ENCODE results near the gene DMRT2.

Gene DMRT2

DNA sequence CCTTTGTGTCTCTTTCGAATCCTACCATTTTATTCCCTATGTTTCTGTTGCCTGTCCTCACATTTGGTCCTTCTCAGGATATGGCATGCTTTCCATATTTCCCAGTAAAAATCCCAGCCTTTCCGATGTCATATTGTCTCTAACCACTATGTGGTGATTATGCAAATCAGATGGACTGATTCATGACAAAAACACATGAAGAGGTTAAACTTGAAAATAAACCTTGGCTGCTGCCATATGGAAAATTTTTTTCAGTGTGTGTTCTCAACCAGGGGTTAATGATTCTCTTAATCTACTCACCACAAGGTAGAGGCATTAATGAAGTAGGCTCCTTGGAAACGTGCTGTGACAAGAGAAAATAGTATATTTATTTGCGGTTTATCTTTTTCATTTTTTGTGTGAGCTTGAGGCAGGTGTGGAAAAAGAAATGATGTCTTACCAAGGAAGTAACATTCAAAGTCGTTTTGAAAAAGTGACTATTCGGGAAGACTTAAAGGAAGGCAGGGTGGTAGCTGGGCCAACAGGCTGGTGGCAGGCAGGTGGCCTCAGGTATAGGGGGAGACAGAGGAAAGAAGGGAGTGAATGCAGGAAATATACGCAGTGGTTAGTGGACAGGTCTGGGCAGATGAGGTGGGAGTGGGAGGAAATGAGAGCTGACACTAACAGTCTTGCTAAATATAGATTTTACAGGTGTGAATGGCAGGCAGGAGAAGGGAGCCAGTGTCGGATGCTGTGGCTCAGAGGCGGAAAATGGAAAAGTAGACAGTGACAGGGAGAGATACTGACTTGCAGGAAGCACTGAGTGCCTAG lies 46.2 kb downstream of the DMRT2 start:
- no peak for DNase-seq

- peak in 1 of 2 experiments; percentile 54 for DNase-seq
These were observed 48.4 kb downstream of the DMRT2 start for GRCh38 chr9:1098551-1098950.

DNA sequence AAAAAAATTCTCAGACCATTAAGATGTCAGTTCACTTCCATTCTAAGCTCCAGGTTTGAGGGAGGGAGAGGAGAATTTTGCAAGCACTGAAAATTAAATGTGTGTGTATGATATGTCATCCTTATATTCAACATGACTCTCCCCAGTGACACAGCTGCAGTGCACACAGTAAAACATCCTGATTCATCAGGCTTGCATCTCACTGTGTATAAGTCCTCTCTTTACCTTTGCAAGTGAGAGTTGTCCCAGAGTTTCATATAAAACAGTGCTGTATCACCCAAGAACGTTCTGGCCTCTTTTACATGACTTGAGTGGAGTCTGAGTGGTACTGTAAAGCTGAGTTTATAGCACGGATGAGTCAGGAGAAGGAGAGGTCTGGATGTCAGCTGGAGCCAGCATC lies 50.0 kb downstream of the DMRT2 start:
- no peak for DNase-seq

- peak in 1 of 2 experiments; percentile 33 for DNase-seq
These were observed 50.8 kb downstream of the DMRT2 start for GRCh38 chr9:1100945-1101344.

GRCh38 chr9:1101846-1102641 lies 51.9 kb downstream of the DMRT2 start:
- DNase-seq, result no peak

DNA sequence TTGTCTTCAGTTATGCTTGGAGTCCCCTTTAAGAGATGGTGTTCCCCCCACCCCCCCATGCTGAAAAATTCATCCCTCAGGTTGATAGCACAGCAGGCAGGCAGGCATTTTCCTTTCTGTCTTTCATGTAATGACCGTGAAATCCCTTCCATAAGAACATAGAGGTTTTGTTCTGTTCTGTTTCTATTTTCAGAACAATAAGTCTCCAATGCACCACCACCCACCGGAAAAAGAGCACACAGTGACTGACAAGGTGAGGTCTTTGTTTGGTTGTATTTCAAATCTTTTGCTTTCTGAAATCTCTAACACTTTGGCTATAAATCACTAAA lies 52.4 kb downstream of the DMRT2 start:
- DNase-seq, result no peak
